K562 (cell line): ENCODE measurements around the gene IL6ST. TPM values are rescaled to one million over a fixed set of nuclear protein-coding genes. Genes with fewer than 3 reads are reported as not detected.

Source experiments
- ATAC-seq: fragments of 200-7000 bp; cut with Tn5 transposase; 3 replicates; pipeline ENCODE4 v1.9.1; 2020; ENCODE audit warnings: moderate library complexity
- BruUV-seq: library from RNA; stranded (reverse); fragments of 400-500 nt; replicated peaks from 2 replicates; lab custom pipeline; 2021; lab: Mats Ljungman, UMichigan
- CTCF ChIA-PET: fragments of 300-600 bp; formaldehyde crosslinking; extraction: SDS; loops from one replicate; lab custom pipeline; 2021; ENCODE audit warnings: low intra/inter-chr PET ratio; lab: Yijun Ruan, JAX
- POLR2A ChIA-PET: fragments of 300-600, 350-650 bp; sonication (Branson Sonifier 250); formaldehyde crosslinking; extraction: SDS; loops from one replicate; lab custom pipeline; 2021; ENCODE audit warnings: antibody characterized with exemption, inconsistent platforms; lab: Yijun Ruan, JAX
- DNase-seq, 4 experiments: peaks; one replicate each; pipeline versions ENCODE4 v3.0.0 to v3.0.0-alpha.2; 2011 to 2018; ENCODE audit warnings: low spot score in 3 of 4, mixed read lengths in 3 of 4; ENCODE audit errors: extremely low read depth in 1 of 4
- FAIRE-seq: peaks from 2 replicates; lab custom pipeline; 2011; peaks lifted over from hg19 to GRCh38; lab: Jason Lieb, UNC
- H2AFZ ChIP-seq: 2 replicates; pipeline ENCODE4 v1.6.0; 2011; ENCODE audit warnings: low read depth, low read length, control low read depth, inconsistent platforms
- H3K27ac ChIP-seq: fragments of 200-600 bp; 3 replicates; pipeline ENCODE4 v1.8.0; 2011; ENCODE audit warnings: low read depth, mild to moderate bottlenecking, control low read depth, inconsistent platforms, low read length, moderate library complexity, mixed read lengths; ENCODE audit errors: extremely low read depth
- H3K27me3 ChIP-seq, 2 experiments: fragments of 300-600 bp in 1 of 2; 2 replicates in 1 of 2; 3 replicates in 1 of 2; pipeline versions ENCODE4 v1.6.0 to v1.8.0; 2011; ENCODE audit warnings: inconsistent platforms in 2 of 2, low read length in 2 of 2, mild to moderate bottlenecking in 1 of 2, mixed read lengths in 1 of 2, moderate library complexity in 1 of 2; ENCODE audit not compliant: control insufficient read depth in 2 of 2, insufficient read depth in 2 of 2
- H3K36me3 ChIP-seq: fragments of 300-600 bp; 3 replicates; pipeline ENCODE4 v1.8.0; 2011; ENCODE audit warnings: mild to moderate bottlenecking, low read length, inconsistent platforms; ENCODE audit not compliant: control insufficient read depth, insufficient read depth
- H3K4me1 ChIP-seq, 2 experiments: fragments of 200-600 bp in 1 of 2; replicated peaks in 1 of 2; 2 replicates in 1 of 2; 3 replicates in 1 of 2; pipeline versions ENCODE4 v1.5.1 to v1.8.0; 2011; ENCODE audit warnings: inconsistent platforms in 2 of 2, low read length in 2 of 2, mild to moderate bottlenecking in 1 of 2, mixed read lengths in 1 of 2, moderate library complexity in 1 of 2; ENCODE audit not compliant: control insufficient read depth in 2 of 2, insufficient read depth in 2 of 2
- H3K4me2 ChIP-seq: 2 replicates; pipeline ENCODE4 v1.6.1; 2011; ENCODE audit warnings: low read length, control low read depth, inconsistent platforms, mixed read lengths; ENCODE audit not compliant: insufficient read depth
- H3K4me3 ChIP-seq: fragments of 200-600 bp; sonication (generic), shearing (Covaris generic); 2 replicates; pipeline ENCODE4 v1.5.1; 2016; ENCODE audit warnings: control low read depth, inconsistent platforms
- H3K79me2 ChIP-seq: fragments of 200-600 bp; 3 replicates; pipeline ENCODE4 v1.8.0; 2011; ENCODE audit warnings: low read length, inconsistent platforms; ENCODE audit not compliant: control insufficient read depth, insufficient read depth
- H3K9ac ChIP-seq, 2 experiments: 2 replicates each; pipeline versions ENCODE4 v1.6.0 to v1.6.1; 2011; ENCODE audit warnings: low read depth in 2 of 2, low read length in 2 of 2, control low read depth in 1 of 2, inconsistent platforms in 1 of 2, mild to moderate bottlenecking in 1 of 2, mixed read lengths in 1 of 2; ENCODE audit not compliant: insufficient read depth in 1 of 2
- H3K9me1 ChIP-seq: one replicate; pipeline ENCODE4 v1.6.0; 2011; ENCODE audit warnings: inconsistent platforms, mild to moderate bottlenecking, low read length, moderate library complexity; ENCODE audit not compliant: control insufficient read depth, insufficient read depth
- H3K9me3 ChIP-seq: replicated peaks from 2 replicates; pipeline ENCODE4 v1.5.1; 2011; ENCODE audit warnings: low read depth, low read length, inconsistent platforms; ENCODE audit not compliant: control insufficient read depth, insufficient read depth
- H4K20me1 ChIP-seq: replicated peaks from 2 replicates; pipeline ENCODE4 v1.6.1; 2011; ENCODE audit warnings: low read length, inconsistent platforms, mixed read lengths; ENCODE audit not compliant: control insufficient read depth, insufficient read depth
- BRD4 ChIP-seq: fragments of 200-600 bp; sonication (generic); IDR thresholded peaks from 2 replicates; pipeline ENCODE4 v1.6.1; 2017; ENCODE audit warnings: inconsistent platforms
- CGGBP1 ChIP-seq: fragments of 250-450 bp; sonication (Bioruptor Pico); IDR thresholded peaks from 2 replicates; pipeline ENCODE4 v1.9.0; 2021; ENCODE audit warnings: mild to moderate bottlenecking
- E2F3 ChIP-seq: fragments of 250-450 bp; sonication (Bioruptor Pico); IDR thresholded peaks from 2 replicates; pipeline ENCODE4 v1.4.0; 2020; ENCODE audit warnings: mild to moderate bottlenecking
- SMARCE1 ChIP-seq: fragments of 450-650 bp; IDR thresholded peaks from 2 replicates; pipeline ENCODE4 v1.7.1; 2016; ENCODE audit warnings: mild to moderate bottlenecking
- SNIP1 ChIP-seq: fragments of 450-650 bp; IDR thresholded peaks from 2 replicates; pipeline ENCODE4 v1.7.1; 2017; ENCODE audit warnings: low read depth, mild to moderate bottlenecking
- ZBTB7A ChIP-seq: IDR thresholded peaks from 2 replicates; pipeline ENCODE4 v1.6.1; 2011; ENCODE audit warnings: low read depth, mild to moderate bottlenecking, low read length, moderate library complexity, borderline replicate concordance; ENCODE audit not compliant: control insufficient read depth
- ZNF184 ChIP-seq: sonication (generic); formaldehyde crosslinking; IDR thresholded peaks from 2 replicates; pipeline ENCODE4 v1.5.0; 2020; ENCODE audit warnings: missing genetic modification reagents
- ZNF311 ChIP-seq: fragments of 250-450 bp; sonication (Bioruptor Pico); IDR thresholded peaks from 2 replicates; pipeline ENCODE4 v1.4.0; 2020; ENCODE audit warnings: mild to moderate bottlenecking, moderate library complexity
- ZNF551 ChIP-seq: fragments of 250-450 bp; sonication (Bioruptor Pico); IDR thresholded peaks from 2 replicates; pipeline ENCODE4 v1.5.0; 2021; ENCODE audit warnings: mild to moderate bottlenecking, moderate library complexity
- WGBS: fragments of 100-300 bp; shearing (Covaris generic); methylation state at CpG from one replicate; pipeline ENCODE4 v1.1.6; 2016; ENCODE audit warnings: low coverage, mixed read lengths; ENCODE audit not compliant: insufficient coverage; ENCODE audit errors: missing lambda C conversion rate; 5-methylcytosine and 5-hydroxymethylcytosine counted together
- in situ Hi-C: fragments of 300-500 bp; cut with MboI; formaldehyde crosslinking; loops from 4 replicates; pipeline ENCODE4 v1.15.0; 2018; ENCODE audit warnings: inconsistent platforms, mixed read lengths
- intact Hi-C: fragments of 100-400 bp; cut with micrococcal nuclease; formaldehyde crosslinking; loops from 2 replicates; pipeline ENCODE4 v1.14.2; 2022
- polyA plus RNA-seq, 8 experiments: library from polyadenylated mRNA; depleted of rRNA in 4 of 8; stranded (reverse) in 5 of 8; unstranded in 3 of 8; fragments of >200 nt; fragmentation: Nextera tagmentation in 2 of 8; fragmentation: Illumina TruSeq in 1 of 8; extraction: Ambion mirVana in 2 of 8; extraction: Trizol in 1 of 8; gene quantifications; 2 replicates each; pipeline versions ENCODE4 v1.2.1 to v1.2.3, GENCODE V29; 2011 to 2014; ENCODE audit warnings: inconsistent platforms in 1 of 8, missing spikeins in 1 of 8
- total RNA-seq, 7 experiments: library from RNA; depleted of rRNA in 6 of 7; stranded (reverse); fragments of >200 nt in 6 of 7; fragmentation: Illumina TruSeq in 2 of 7; extraction: Trizol in 2 of 7; gene quantifications; 2 replicates each; pipeline versions ENCODE4 v1.2.1 to v1.2.3, GENCODE V29; 2011 to 2021; ENCODE audit warnings: low replicate concordance in 1 of 7
- TF ChIP-seq, protein P1 (sequence below): fragments of 250-450 bp; sonication (Bioruptor Pico); IDR thresholded peaks from 2 replicates; pipeline ENCODE4 v1.8.0; 2021; ENCODE audit warnings: moderate library complexity, mild to moderate bottlenecking, inconsistent platforms
- TF ChIP-seq, protein P2 (sequence below): sonication (generic); formaldehyde crosslinking; IDR thresholded peaks from 2 replicates; pipeline ENCODE4 v1.8.0; 2022; ENCODE audit warnings: mild to moderate bottlenecking, low read depth, missing genetic modification reagents
- TF ChIP-seq, protein P3 (sequence below): IDR thresholded peaks from 2 replicates; pipeline ENCODE4 v1.6.1; 2016; ENCODE audit warnings: missing genetic modification characterization, missing compliant biosample characterization

The IL6ST gene
- total and polyA plus RNA-seq, 9 of the 15 experiments (the other 6 are each of a cell fraction or from before 2014, with no cell fraction given) = 2.0 to 27.0 (median 7.9) TPM

GRCh38 chr5:55915783-55916182 lies 79.0 kb downstream of the IL6ST start:
- ATAC-seq (no peak), FAIRE-seq (no peak)
- in situ Hi-C loops = no loop called here
- no peak overlapping the region for H3K27ac ChIP-seq
- no peaks in the 10 kb centered on the region for H3K79me2 ChIP-seq
- H3K9me3 ChIP-seq = no peaks in the 10 kb centered on the region
- H3K4me3 ChIP-seq = no peak overlapping the region
- whole genome bisulfite sequencing = 9% methylated on average over 3 of the region's 3 CpGs
- no peaks in the 10 kb centered on the region for H3K36me3 ChIP-seq
- H3K9ac ChIP-seq = no peak overlapping the region
- no peak overlapping the region for H2AFZ ChIP-seq
- H3K27me3 ChIP-seq = peaks cover 0 to 43% of the 10 kb centered on the region in 2 experiments; a peak in 3 of 5 replicates
- BruUV-seq = no TSS peak
- H3K9me1 ChIP-seq = no peaks in the 10 kb centered on the region
- no peak overlapping the region for H3K4me2 ChIP-seq
- TF ChIP-seq E2F3 (CRISPR knock-in tag) (no peak), ZBTB7A (no peak), ZNF311 (CRISPR knock-in tag) (no peak), SMARCE1 (no peak), CGGBP1 (CRISPR knock-in tag) (no peak), SNIP1 (no peak), BRD4 (no peak), ZNF184 (no peak), ZNF551 (CRISPR knock-in tag) (no peak)
- TF ChIP-seq, protein P1, sequence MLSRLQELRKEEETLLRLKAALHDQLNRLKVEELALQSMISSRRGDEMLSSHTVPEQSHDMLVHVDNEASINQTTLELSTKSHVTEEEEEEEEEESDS (CRISPR knock-in tag) = no peak
- TF ChIP-seq, protein P2, sequence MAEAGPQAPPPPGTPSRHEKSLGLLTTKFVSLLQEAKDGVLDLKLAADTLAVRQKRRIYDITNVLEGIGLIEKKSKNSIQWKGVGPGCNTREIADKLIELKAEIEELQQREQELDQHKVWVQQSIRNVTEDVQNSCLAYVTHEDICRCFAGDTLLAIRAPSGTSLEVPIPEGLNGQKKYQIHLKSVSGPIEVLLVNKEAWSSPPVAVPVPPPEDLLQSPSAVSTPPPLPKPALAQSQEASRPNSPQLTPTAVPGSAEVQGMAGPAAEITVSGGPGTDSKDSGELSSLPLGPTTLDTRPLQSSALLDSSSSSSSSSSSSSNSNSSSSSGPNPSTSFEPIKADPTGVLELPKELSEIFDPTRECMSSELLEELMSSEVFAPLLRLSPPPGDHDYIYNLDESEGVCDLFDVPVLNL = no peak
- TF ChIP-seq, protein P3, sequence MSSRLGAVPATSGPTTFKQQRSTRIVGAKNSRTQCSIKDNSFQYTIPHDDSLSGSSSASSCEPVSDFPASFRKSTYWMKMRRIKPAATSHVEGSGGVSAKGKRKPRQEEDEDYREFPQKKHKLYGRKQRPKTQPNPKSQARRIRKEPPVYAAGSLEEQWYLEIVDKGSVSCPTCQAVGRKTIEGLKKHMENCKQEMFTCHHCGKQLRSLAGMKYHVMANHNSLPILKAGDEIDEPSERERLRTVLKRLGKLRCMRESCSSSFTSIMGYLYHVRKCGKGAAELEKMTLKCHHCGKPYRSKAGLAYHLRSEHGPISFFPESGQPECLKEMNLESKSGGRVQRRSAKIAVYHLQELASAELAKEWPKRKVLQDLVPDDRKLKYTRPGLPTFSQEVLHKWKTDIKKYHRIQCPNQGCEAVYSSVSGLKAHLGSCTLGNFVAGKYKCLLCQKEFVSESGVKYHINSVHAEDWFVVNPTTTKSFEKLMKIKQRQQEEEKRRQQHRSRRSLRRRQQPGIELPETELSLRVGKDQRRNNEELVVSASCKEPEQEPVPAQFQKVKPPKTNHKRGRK = no peak
- TF ChIP-seq, all 486 proteins: peak for 0
- no peaks in the 10 kb centered on the region; the same call in 1 of the 2 replicates for H4K20me1 ChIP-seq
- no peak for DNase-seq
- intact Hi-C loops = no loop called here
- H3K4me1 ChIP-seq = no peaks in the 10 kb centered on the region
- ChIA-PET POLR2A (no interaction called here), CTCF (no interaction called here)
